ENCODE results near the gene CHAC1. TPM values are rescaled to one million over a fixed set of nuclear protein-coding genes. Genes with fewer than 3 reads are reported as not detected.
"Not testable (repeated sequence)": the region's sequence is repeated elsewhere in the genome, so short reads cannot be mapped to it uniquely, and the experiment has no call there.

The CHAC1 gene
- total and polyA plus RNA-seq, 2 donors (not counting 1 experiment from before 2014, with no cell fraction given): 7.5 to 62.6 TPM

GRCh38 chr15:40960151-40960885, 7.0 kb downstream of the CHAC1 start:
- Histone ChIP-seq H3K4me3 (replicated peaks in 1 of 4; ENCODE audit: control extremely low read depth in 1 of 4, insufficient read depth in 1 of 4, low read depth in 3 of 4, low read length in 4 of 4) (no peak overlapping the region), H3K27me3 (ENCODE audit: control insufficient read depth, insufficient read depth, low read length) (no peaks in the 10 kb centered on the region), H3K4me2 (ENCODE audit: extremely low read depth, insufficient read depth, low read length) (no peak overlapping the region), H3K79me2 (ENCODE audit: control insufficient read depth, insufficient read depth, low read length) (no peaks in the 10 kb centered on the region), H3K9ac (ENCODE audit: insufficient read depth, low read length) (no peak overlapping the region), H3K36me3 (ENCODE audit: control insufficient read depth, insufficient read depth, low read length) (no peaks in the 10 kb centered on the region), H3K9me3 (ENCODE audit: control insufficient read depth, insufficient read depth, low read depth, low read length) (no peaks in the 10 kb centered on the region), H2AFZ (ENCODE audit: low read length) (no peak overlapping the region), H4K20me1 (ENCODE audit: control insufficient read depth, extremely low read depth, insufficient read depth, low read length) (no peaks in the 10 kb centered on the region), H3K4me1 (ENCODE audit: control insufficient read depth, extremely low read depth, insufficient read depth, low read length) (no peaks in the 10 kb centered on the region), H3K27ac (ENCODE audit: insufficient read depth, low read length) (no peak overlapping the region)
- DNase-seq (ENCODE audit: low read depth in 2 of 2): no peak
- TF ChIP-seq EZH2 (IDR thresholded peaks at IDR 0.05; ENCODE audit: low read length, missing control alignments): no peak
- no peak for TF ChIP-seq CTCF (conservative IDR thresholded peaks at IDR 0.05 in 1 of 2, IDR thresholded peaks at IDR 0.05 in 1 of 2; ENCODE audit: low read depth in 1 of 2, low read length in 2 of 2)

GRCh38 chr15:40960925-40961324, 7.7 kb downstream of the CHAC1 start:
- no peak for DNase-seq (ENCODE audit: low read depth in 2 of 2)
- H3K27me3 ChIP-seq (ENCODE audit: control insufficient read depth, insufficient read depth, low read length): no peaks in the 10 kb centered on the region
- no peak overlapping the region for H2AFZ ChIP-seq (ENCODE audit: low read length)
- H4K20me1 ChIP-seq (ENCODE audit: control insufficient read depth, extremely low read depth, insufficient read depth, low read length): no peaks in the 10 kb centered on the region
- H3K9ac ChIP-seq (ENCODE audit: insufficient read depth, low read length): no peak overlapping the region
- no peak overlapping the region for H3K27ac ChIP-seq (ENCODE audit: insufficient read depth, low read length)
- H3K9me3 ChIP-seq (ENCODE audit: control insufficient read depth, insufficient read depth, low read depth, low read length): no peaks in the 10 kb centered on the region
- no peak overlapping the region for H3K4me2 ChIP-seq (ENCODE audit: extremely low read depth, insufficient read depth, low read length)
- no peak for TF ChIP-seq CTCF (conservative IDR thresholded peaks at IDR 0.05 in 1 of 2, IDR thresholded peaks at IDR 0.05 in 1 of 2; ENCODE audit: low read depth in 1 of 2, low read length in 2 of 2)
- no peak for TF ChIP-seq EZH2 (IDR thresholded peaks at IDR 0.05; ENCODE audit: low read length, missing control alignments)
- H3K36me3 ChIP-seq (ENCODE audit: control insufficient read depth, insufficient read depth, low read length): no peaks in the 10 kb centered on the region
- H3K4me1 ChIP-seq (ENCODE audit: control insufficient read depth, extremely low read depth, insufficient read depth, low read length): no peaks in the 10 kb centered on the region
- no peak overlapping the region for H3K4me3 ChIP-seq (replicated peaks in 1 of 4; ENCODE audit: control extremely low read depth in 1 of 4, insufficient read depth in 1 of 4, low read depth in 3 of 4, low read length in 4 of 4)
- H3K79me2 ChIP-seq (ENCODE audit: control insufficient read depth, insufficient read depth, low read length): no peaks in the 10 kb centered on the region

GRCh38 chr15:40961740-40962139, 8.5 kb downstream of the CHAC1 start:
- not testable (repeated sequence) for H3K4me2 ChIP-seq (ENCODE audit: extremely low read depth, insufficient read depth, low read length)

GRCh38 chr15:40962317-40962716, 9.0 kb downstream of the CHAC1 start:
- H3K79me2 ChIP-seq (ENCODE audit: control insufficient read depth, insufficient read depth, low read length); H3K4me1 ChIP-seq (ENCODE audit: control insufficient read depth, extremely low read depth, insufficient read depth, low read length); H3K27me3 ChIP-seq (ENCODE audit: control insufficient read depth, insufficient read depth, low read length); H3K4me2 ChIP-seq (ENCODE audit: extremely low read depth, insufficient read depth, low read length); H3K9ac ChIP-seq (ENCODE audit: insufficient read depth, low read length); H3K36me3 ChIP-seq (ENCODE audit: control insufficient read depth, insufficient read depth, low read length); H3K27ac ChIP-seq (ENCODE audit: insufficient read depth, low read length); H3K4me3 ChIP-seq (replicated peaks in 1 of 4; ENCODE audit: control extremely low read depth in 1 of 4, insufficient read depth in 1 of 4, low read depth in 3 of 4, low read length in 4 of 4); H2AFZ ChIP-seq (ENCODE audit: low read length); DNase-seq (ENCODE audit: low read depth in 2 of 2); H3K9me3 ChIP-seq (ENCODE audit: control insufficient read depth, insufficient read depth, low read depth, low read length); H4K20me1 ChIP-seq (ENCODE audit: control insufficient read depth, extremely low read depth, insufficient read depth, low read length): not testable (repeated sequence)

More at GRCh38 chr15:40961740-40962139, 8.5 kb downstream of the CHAC1 start:
- not testable (repeated sequence) for H3K4me1 ChIP-seq (ENCODE audit: control insufficient read depth, extremely low read depth, insufficient read depth, low read length); H3K9me3 ChIP-seq (ENCODE audit: control insufficient read depth, insufficient read depth, low read depth, low read length); H3K9ac ChIP-seq (ENCODE audit: insufficient read depth, low read length); H3K4me3 ChIP-seq (replicated peaks in 1 of 4; ENCODE audit: control extremely low read depth in 1 of 4, insufficient read depth in 1 of 4, low read depth in 3 of 4, low read length in 4 of 4); H4K20me1 ChIP-seq (ENCODE audit: control insufficient read depth, extremely low read depth, insufficient read depth, low read length); H3K27ac ChIP-seq (ENCODE audit: insufficient read depth, low read length); H3K27me3 ChIP-seq (ENCODE audit: control insufficient read depth, insufficient read depth, low read length); H2AFZ ChIP-seq (ENCODE audit: low read length); H3K79me2 ChIP-seq (ENCODE audit: control insufficient read depth, insufficient read depth, low read length); H3K36me3 ChIP-seq (ENCODE audit: control insufficient read depth, insufficient read depth, low read length); DNase-seq (ENCODE audit: low read depth in 2 of 2)

Data from fibroblast of lung (primary cell).